Right ventricle myocardium superior (tissue), 1 donor: ENCODE results near the gene ITGB5. TPM values are rescaled to one million over a fixed set of nuclear protein-coding genes. Genes with fewer than 3 reads are reported as not detected.
"Not testable (repeated sequence)": the region's sequence is repeated elsewhere in the genome, so short reads cannot be mapped to it uniquely, and the experiment has no call there.

Source experiments
- ATAC-seq: fragments of 200-7000 bp; cut with Tn5 transposase; one replicate; pipeline ENCODE4 v1.9.1; 2020; ENCODE audit warnings: mild to moderate bottlenecking; ENCODE audit not compliant: poor library complexity
- DNase-seq: peaks from one replicate; pipeline ENCODE4 v3.0.0-alpha.2; 2020
- intact Hi-C: fragments of 100-400 bp; cut with DNase I; formaldehyde crosslinking; loops from one replicate; pipeline ENCODE4 v1.11.2; 2022
- total RNA-seq: library from RNA; stranded (reverse); fragmentation: NEBNext Ultra II Directional; extraction: Animal tissue kit (Norgen Biotek cat#: 25700); gene quantifications from one replicate; pipeline ENCODE4 v1.2.1, GENCODE V29; 2021
- donor health status: DM: no; HTN: yes; CAD: no; lungs with severe emphysema.

The ITGB5 gene
- total RNA-seq, 1 donor from 2014 or later, result 112 TPM

DNA sequence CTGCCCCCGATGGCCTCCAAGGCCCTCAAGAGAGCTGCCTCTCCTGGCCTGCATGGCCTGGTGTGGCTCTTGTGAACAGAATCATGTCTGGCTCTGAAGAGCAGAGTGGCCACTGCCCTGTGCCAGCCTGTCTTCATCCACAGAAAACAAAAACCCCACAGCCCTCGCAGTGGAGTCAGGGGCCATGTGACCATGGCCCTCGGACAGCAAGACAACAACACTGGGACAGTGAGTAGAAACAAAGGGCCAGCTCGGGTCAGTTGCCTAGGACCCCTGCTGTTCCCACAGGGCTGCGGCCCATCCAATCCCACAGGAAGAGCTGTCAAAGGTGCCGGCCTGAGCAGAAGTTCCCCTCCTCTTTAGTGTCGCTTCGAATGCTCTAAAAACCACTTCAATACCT, 84.5 kb downstream of the ITGB5 start:
- ATAC-seq, result no peak
- no peak for DNase-seq
- intact Hi-C loops, result no loop called here

DNA sequence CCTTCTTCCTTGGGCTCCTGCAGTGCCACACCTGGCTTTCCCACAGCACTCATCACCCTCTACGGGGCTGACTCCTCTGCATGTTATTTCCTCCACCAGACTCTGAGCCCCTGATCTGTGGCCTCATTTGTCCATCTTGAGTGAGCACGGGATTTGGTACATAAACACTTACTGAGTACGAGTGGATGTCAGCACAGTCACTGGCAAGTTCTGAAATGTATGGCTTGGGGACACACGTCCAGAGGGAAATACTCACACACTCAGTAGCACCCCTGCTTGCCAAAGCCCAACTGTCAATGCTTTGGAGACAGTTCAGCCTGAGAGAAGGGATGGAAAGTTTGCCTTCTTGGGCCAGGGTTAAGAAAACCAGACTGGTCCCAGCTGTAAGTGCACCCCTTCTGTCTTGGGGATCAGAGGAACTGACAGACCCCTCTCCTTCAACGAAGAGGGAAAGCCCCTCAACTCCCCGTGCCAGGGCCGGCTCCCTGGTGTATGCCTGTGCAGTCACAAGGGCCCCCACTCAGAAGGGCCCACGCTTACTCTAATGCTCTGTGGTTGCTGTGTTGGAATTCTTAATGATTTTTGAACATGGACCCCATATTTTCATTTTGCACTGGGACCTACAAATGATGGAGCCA, 85.0 kb downstream of the ITGB5 start:
- ATAC-seq (peak; percentile 39), DNase-seq (no peak)
- intact Hi-C loops, result no loop called here

DNA sequence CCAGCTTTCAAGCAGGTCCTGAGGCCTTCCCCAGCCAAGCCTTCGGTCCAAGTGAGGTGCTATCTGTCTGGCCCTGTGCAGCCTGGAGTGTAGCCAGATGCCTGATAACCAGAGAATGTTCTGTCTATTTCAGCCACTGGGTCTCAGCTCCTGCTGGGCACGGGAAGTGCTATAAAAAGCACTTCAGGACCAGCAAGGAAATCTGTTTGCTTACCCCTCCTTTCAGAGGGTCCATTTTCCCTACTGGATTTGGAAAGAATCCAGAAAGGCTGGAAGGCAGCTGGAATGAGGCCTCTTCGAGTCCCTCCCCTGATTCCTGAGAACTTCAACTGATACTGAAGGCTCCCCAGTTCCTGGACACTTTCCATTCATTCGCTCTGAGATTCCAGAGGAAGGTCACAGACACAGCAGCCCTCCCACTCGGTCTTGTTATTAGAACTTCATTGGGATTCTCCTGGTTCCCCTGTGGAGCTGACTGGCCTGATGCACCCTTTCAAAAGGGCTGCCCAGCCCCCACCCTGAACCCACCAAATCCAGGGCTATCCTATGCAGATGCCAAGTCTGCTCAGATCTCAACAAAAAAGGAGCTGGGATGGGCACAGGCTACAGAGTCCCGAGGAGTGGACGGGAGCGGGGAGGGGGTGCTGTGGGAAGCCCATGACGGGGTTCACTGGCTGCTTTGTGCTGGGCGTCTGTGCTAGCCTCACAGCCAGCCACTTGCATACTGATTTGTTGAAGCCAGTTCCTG, 86.5 kb downstream of the ITGB5 start:
- peak; percentile 92 for ATAC-seq
- DNase-seq, result peak; percentile 78

DNA sequence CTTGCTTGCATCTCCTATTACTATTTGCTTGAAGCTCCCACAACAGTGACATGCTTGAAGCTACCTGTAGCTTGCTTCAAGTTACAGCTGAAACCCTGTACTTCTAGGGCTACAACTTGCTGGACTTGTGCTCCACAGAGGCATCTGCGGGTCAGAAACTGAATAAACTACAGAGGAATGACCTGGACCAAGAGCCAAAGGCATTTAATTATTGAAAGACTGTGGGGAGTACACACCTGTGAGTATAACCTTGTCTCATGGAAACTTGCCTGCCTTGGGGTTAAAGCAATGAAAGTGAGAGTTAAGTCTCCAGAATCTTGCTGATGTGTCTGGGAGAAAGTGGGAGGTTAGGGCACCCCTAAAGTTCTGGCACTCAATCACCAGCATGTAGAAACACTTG, 87.1 kb downstream of the ITGB5 start:
- DNase-seq (no peak), ATAC-seq (peak; percentile 22)
- intact Hi-C loops, result no loop called here

More for the DNA sequence above, 86.5 kb downstream of the ITGB5 start:
- intact Hi-C loops, result no loop called here

DNA sequence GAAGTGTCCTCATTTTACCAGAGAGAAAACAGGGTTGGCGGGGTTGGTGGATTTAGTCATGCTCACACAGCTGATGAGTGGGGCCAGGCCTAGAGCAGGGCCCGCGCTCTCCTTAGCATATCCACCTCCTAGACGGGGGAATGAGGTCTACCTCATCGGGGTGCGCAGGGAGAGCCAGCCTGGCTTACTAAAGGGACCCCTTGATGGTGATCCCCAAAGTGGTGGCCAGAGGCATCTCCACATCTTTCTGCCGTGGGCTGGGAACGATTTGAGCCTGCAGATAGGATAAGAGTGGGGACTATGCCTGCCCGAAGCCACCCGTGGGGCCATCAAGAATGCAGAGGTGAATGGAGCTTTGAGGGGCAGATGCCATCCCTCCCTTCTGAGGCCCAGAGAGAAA, 87.5 kb downstream of the ITGB5 start:
- intact Hi-C loops, result no loop called here
- DNase-seq, result no peak
- ATAC-seq, result no peak

DNA sequence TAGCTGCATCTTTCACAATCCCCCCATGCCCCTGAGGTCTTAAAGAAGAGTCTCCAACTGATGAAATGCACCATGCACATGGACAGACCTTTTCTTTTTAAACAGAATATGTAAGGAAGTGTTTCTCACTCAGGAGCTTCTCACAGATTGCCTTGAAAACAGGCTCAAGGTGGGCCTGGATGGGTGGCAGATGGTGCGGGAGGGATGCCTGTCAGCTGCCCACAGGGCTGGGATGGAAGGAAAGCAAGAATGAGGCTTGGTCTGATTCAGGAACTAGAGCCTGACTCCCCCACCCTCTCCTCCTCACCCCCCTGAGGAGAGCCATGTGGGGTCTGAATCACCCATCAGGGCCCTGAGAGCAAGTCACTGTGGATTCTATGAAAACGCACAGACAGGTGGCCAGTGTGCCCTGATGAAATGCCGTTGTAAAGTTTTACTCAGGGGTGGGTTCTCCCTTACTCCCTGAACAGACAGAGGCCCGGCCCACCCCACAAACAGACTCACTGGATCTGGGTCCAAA, 89.7 kb downstream of the ITGB5 start:
- intact Hi-C loops, result no loop called here
- no peak for ATAC-seq
- DNase-seq, result no peak

DNA sequence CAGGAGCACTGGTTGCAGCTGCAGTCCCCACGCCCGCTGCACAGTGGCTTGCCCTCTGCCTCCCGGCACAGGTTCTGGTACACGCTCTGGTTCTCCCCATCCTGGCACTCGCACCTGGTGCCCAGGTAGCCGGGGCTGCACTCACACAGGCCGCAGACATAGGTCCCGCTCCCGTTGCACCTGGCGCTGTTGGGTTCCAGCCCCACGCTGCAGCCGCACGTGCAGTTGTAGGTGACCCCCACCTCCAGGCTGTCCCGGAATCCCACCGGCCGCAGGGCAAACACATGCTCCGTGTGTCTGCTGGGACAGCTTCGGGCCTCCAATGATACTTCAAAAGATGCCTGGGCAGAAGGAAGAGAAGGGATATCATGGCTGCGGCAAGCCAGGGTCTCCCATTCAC, 90.7 kb downstream of the ITGB5 start:
- intact Hi-C loops, result no loop called here
- ATAC-seq (no peak), DNase-seq (no peak)

DNA sequence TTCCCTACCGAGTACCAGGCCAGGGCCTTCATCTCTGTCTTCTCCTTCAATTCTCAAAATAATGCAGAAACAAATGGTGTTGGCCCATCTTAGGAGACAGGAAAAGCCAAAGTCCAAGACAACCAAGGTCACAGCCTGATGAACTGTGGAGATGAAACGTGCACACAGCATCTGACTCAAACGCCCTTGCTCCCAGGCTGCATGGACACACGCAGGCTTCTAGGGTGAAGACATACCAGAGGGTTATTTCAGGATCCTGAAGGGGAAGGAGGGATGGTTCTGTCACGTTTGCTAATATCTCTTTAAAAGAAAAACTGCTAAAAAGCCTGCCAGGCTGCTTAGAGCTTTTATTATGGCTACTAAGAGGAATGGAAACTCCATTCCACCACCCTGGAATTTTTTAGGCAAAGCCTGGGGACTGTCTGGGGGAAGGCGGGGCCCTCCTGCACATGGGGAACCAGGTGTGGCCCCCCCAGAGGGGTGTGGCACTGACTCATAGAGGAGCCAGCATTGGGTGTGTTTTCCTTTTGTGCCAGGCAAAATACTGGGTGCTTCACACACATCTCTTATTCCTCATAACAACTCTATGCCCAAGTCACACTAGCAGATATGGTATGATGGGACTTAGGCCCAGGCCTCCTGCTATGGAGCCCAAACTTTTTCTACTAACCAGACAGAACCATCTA, 94.0 kb downstream of the ITGB5 start:
- intact Hi-C loops, result no loop called here
- ATAC-seq (no peak), DNase-seq (no peak)

DNA sequence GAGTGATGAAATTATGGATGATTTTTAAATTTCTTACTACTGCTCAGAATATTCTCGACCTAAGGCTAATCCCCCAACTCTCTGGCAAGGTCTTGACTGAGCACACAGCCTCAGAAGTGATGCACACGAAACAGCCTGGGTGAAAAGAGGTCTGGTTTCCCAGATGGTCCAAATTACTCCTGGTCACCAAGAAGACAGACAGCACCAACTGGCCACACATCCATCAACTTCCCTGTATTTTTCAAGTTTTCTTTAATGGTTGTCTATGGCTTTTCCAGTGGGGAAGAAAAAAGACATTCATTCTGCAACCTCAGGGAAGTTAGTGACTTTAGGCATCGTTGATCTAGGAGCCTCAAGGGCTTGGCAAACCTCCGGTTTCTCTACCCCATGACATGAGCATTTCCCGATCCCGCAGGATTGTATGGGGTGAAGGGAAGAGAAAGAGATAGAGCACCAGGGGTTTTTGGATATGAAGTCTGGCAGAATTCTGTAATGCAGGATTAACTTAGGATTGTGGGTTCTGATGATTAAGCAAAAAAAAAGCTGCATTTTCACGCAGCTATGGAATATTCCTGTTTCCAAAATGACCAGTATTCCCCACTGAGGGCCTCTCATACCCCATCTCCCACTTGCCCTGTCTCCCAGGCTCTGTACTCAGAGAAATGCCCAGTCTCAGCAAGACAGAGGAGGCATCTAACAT, 94.7 kb downstream of the ITGB5 start:
- DNase-seq (no peak), ATAC-seq (no peak)
- intact Hi-C loops, result no loop called here

DNA sequence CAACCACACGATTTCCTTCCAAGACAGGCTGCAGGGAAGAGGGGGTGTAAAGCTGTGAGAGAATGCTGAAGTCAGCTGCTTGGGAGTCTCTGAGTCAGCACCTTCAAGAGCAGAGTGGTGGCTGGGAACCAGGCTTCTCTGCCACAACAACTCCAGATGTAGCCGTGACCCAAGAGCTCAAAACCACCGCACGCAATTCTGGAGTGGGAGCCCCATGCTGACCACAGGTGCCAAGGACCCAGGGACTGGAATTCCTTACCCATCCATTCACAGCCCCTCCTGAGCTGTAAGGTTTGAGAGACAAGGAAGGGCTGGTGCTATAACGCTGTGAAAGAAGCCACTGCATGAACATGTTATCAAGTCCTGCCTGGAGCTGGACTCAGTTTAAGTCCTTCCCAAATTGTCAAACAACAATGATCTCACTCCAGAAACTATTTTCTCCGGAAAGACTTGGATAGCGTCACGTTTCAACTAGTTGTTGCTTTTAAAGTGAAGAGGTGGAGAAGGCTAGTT, 95.5 kb downstream of the ITGB5 start:
- DNase-seq (peak; percentile 56), ATAC-seq (peak; percentile 66)
- intact Hi-C loops, result no loop called here

DNA sequence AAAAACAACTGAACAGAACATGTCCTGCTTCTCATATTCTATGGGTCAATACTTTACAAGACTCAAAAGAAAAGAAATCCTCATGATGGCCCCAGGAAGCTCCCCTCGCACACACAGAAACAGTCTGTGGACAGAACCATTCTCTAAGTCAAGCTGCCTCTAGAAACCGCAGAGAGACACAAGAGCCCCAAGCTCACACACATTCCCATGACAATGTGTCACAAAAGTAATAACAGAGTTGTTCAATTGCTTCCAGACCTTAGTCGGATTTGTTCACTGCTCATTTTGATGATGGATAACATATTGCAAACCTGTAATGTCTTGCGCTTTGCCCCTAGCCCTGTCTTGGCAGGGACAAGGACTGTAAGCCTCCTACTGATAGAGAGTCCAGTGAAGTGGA, 96.0 kb downstream of the ITGB5 start:
- ATAC-seq, result peak; percentile 2
- intact Hi-C loops, result no loop called here

DNA sequence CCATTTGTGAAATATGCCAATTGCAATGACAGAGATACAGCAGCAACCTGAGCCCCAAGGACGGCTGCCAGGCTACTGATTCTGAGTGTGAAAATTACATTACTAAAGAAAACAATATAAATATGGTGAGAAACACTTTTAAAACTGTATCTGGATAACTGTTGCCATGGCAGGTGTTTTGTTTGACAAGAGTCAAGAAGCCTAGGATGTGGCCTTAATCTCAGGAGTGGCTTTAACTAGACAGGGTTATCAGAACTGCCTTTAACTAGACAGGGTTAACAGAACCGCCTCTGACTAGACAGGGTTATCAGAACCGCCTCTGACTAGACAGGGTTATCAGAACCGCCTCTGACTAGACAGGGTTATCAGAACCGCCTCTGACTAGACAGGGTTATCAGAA, 98.1 kb downstream of the ITGB5 start:
- ATAC-seq, DNase-seq: not testable (repeated sequence)
- intact Hi-C loops, result loop anchor here (5.0 kb wide), 1 partner anchor 98 kb away; the partner anchor contains the start of gene ITGB5

More for the DNA sequence above, 96.0 kb downstream of the ITGB5 start:
- no peak for DNase-seq

DNA sequence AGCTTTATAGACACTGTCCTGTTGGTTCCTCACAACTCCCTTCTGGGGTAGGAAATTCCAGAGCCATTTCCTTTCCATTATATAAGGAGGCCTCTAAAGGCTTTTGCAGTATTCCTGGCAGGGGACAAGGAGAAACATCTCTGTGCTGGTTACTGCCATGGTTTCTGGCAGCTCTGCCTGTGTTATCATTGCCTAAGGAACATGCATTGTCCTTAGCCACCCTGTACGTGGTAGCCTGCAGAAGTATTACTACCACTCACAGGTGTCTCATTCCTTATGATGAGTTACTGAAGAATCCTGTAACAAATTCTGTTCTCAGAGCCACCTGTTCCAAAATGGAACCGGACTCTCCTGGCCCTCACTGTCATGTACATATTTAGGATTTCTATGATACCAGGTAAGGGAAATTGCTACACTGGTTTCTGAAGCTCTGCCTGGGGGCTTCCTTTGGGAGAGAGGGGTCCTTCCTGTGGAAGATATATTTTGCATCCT, 98.9 kb downstream of the ITGB5 start:
- ATAC-seq (no peak), DNase-seq (no peak)
- intact Hi-C loops, result loop anchor here (5.0 kb wide), 1 partner anchor 99 kb away; the partner anchor contains the start of gene ITGB5

DNA sequence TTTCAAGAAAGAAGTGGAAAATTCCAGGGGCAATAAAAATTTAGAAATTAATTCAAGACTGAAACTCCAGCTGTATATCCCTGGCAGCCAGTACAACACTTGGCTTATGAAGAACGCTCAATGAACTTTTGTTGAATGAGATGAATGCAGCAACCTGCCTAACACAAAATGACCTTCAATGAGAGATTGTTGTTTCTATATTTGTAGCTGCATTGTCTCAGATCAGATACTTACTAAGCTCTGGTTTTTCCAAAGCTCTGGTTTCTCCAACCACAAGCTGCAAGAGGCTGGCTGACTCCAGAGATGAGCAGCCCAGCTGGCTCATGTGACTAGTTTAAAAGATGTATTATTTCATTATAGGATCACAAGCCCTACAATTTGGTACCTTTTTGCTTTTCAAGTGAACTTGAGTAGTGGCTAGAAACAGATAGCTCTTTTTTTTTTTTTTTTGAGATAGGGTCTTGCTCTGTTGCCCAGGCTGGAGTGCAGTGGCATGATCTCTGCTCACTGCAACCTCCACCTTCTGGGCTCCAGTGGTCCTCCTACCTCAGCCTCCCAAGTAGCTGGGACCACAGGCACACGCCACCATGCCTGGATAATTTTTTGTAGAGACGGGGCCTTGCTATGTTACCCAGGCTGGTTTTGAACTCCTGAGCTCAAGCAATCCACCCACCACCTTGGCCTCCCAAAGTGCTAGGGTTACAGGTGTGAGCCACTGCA, 99.5 kb downstream of the ITGB5 start:
- peak; percentile 22 for ATAC-seq
- intact Hi-C loops, result loop anchor here (5.0 kb wide), 1 partner anchor 100 kb away; the partner anchor contains the start of gene ITGB5
- no peak for DNase-seq

DNA sequence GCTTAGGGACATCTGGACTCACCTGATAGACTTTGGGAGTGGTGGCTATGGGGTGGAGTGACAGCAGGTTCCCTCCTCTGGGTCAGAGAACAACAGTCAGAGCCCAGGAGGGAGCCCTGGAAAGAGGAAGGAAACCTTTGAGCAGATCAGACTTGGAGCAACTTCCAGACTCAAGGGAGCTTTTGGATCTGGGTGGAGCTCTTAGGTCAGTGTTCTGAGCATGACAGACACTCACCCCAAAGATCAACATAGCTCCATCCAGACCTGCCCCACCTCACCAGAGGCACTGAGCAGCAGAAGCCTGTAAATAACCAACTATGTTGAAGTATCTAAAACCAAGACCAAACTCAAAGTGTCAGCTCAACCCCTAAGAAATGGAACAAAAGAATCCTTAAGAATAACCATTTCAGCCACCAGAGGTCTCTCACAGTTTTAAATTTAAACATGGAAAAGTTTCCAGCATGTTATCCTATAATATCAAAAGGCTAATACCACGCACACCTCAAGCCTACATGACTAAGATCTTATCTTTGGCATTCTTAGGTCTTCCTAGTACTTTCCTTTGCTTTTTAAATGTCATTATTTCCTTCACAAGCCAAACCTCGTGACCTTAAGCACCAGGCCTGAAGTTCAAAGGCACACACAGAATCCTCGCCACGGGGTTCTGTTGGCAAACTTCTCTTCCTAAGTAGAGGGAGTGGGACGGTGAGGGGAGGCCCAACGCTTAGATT, 100.5 kb downstream of the ITGB5 start:
- intact Hi-C loops, result loop anchor here (5.0 kb wide), 1 partner anchor 101 kb away; the partner anchor contains the start of gene ITGB5
- ATAC-seq (peak; percentile 34), DNase-seq (no peak)

DNA sequence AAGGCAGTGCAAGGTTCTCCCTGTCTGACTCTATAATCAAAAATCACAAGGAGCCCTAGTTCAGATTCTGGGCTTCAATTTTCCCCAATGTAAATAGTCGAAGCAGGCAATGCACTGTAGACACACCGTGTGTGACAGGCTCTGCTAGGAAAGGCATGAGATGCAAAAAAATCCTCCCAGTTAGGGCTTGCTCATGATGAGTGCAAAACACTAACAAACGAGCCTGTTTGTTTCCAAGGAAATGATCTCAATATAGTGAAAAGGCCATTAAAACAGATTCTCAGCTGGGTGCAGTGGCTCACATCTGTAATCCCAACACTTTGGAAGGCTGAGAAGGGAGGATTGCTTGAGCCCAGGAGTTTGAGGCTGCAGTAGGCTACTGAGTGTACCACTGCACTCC, 101.2 kb downstream of the ITGB5 start:
- DNase-seq (no peak), ATAC-seq (no peak)
- intact Hi-C loops, result loop anchor here (5.0 kb wide), 1 partner anchor 101 kb away; the partner anchor contains the start of gene ITGB5
